Thoracic aorta (tissue), 2 donors: Measurements from ENCODE around the gene FAM72D. TPM values are rescaled to one million over a fixed set of nuclear protein-coding genes. Genes with fewer than 3 reads are reported as not detected.
A peak's percentile ranks its signal among the peaks of the same experiment; 100 is the strongest.
"Not testable (repeated sequence)": the region's sequence is repeated elsewhere in the genome, so short reads cannot be mapped to it uniquely, and the experiment has no call there.

ENCODE experiments used
- ATAC-seq: fragments of 150-250 bp; one replicate; pipeline ENCODE4 v1.8.0; 2017; ENCODE audit warnings: low read depth; ENCODE audit not compliant: insufficient number of reproducible peaks, low FRiP score
- DNase-seq: peaks from one replicate; pipeline ENCODE4 v3.0.0-alpha.2; 2020; ENCODE audit warnings: low spot score
- H3K27ac ChIP-seq, 2 donors: fragments of 200-600 bp; sonication (generic); 1 replicate in 1 of 2; 2 replicates in 1 of 2; pipeline ENCODE4 v1.5.1; 2016; ENCODE audit warnings: mild to moderate bottlenecking in 2 of 2, moderate library complexity in 2 of 2
- H3K27me3 ChIP-seq: fragments of 200-600 bp; sonication (generic); replicated peaks from 2 replicates; pipeline ENCODE4 v1.6.0; 2016; ENCODE audit warnings: mild to moderate bottlenecking; ENCODE audit not compliant: insufficient read depth
- H3K36me3 ChIP-seq: fragments of 200-600 bp; sonication (generic); one replicate; pipeline ENCODE4 v1.5.1; 2016
- H3K4me1 ChIP-seq, 2 donors: fragments of 200-600 bp; sonication (generic); 1 replicate in 1 of 2; 2 replicates in 1 of 2; pipeline versions ENCODE4 v1.5.1 to v1.6.0; 2016; ENCODE audit warnings: low read depth in 2 of 2, mild to moderate bottlenecking in 1 of 2; ENCODE audit not compliant: control insufficient read depth in 1 of 2
- H3K4me3 ChIP-seq: fragments of 200-600 bp; sonication (generic); 2 replicates; pipeline ENCODE4 v1.5.1; 2016; ENCODE audit warnings: mild to moderate bottlenecking
- H3K9me3 ChIP-seq: fragments of 200-600 bp; sonication (generic); 2 replicates; pipeline ENCODE4 v1.5.1; 2016
- total RNA-seq, 2 donors: library from RNA; depleted of rRNA; stranded (reverse); fragments of >200 nt; gene quantifications; one replicate each; pipeline versions ENCODE4 v1.1.0 to v1.2.3, GENCODE V29; 2016

Gene FAM72D
- total RNA-seq, 2 donors from 2014 or later = not detected

DNA sequence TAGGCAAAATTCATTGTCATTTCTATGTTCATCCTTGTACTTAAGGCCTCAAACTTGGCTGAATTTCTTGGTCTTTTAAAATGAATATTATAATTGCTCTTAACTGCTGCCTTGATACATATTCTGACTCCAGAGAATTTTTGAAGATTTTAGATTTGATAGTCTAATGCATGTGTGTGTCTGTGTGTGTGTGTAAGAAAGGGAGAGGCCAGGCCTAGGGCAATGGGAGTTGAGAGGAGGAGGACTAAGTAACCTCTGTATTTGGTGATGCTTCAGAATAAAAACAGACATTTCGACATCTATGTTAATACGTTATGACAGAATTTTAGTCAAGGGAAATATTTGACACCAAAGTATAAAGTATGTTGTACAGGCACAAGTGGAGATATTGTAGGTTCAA lies 7.5 kb downstream of the FAM72D start:
- not testable (repeated sequence) for ATAC-seq, H3K9me3 ChIP-seq, H3K36me3 ChIP-seq, DNase-seq, H3K4me1 ChIP-seq, H3K27ac ChIP-seq, H3K4me3 ChIP-seq, H3K27me3 ChIP-seq

DNA sequence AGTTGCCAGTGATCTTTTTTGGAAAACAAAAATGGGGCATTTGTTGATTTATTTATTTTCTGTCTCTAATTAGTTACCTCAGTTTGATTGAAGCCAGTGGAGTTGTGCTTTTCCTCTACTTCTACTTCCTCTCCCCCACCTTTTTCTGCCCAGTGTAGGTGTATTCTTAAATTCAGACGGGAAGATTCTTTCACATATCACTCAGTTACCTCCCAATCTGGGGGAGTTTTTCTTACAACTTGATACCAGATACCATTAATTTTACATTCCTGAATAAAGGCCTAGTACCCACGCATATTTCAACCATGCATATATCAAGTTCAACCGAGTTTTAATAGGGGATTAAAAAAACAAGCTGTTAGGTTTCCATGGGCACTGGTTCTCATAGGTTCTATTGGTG lies 15.9 kb downstream of the FAM72D start:
- H3K4me1 ChIP-seq, H3K4me3 ChIP-seq, ATAC-seq, H3K9me3 ChIP-seq, DNase-seq, H3K27me3 ChIP-seq, H3K27ac ChIP-seq, H3K36me3 ChIP-seq: not testable (repeated sequence)

GRCh38 chr1:145112703-145113102 lies 16.9 kb downstream of the FAM72D start:
- not testable (repeated sequence) for H3K4me3 ChIP-seq, H3K4me1 ChIP-seq, H3K36me3 ChIP-seq, DNase-seq, H3K27me3 ChIP-seq, H3K27ac ChIP-seq, H3K9me3 ChIP-seq, ATAC-seq

DNA sequence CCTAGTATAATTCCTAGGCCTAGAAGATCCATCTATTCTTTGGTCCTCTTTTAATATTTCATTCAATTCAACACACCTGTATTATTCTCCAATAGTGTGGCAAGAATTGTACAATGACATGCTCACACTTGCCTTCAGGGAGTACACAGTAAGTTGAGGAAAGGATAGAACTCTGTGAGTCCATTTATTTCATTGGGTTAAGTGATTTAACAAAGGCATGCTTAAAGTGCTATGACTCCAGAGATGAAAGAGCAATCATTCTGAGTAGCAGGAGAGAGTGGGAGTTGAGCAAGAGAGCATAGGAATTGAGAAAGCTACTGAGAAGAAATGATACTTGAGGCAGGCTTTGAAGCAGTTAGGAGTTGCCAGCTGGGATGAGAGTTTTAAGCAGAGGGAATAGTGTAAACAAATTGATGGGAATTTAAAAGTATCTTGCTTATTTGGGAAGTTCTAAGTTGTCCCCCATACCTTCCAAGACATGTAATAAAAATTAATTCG lies 18.8 kb downstream of the FAM72D start:
- ATAC-seq = not testable (repeated sequence)

DNA sequence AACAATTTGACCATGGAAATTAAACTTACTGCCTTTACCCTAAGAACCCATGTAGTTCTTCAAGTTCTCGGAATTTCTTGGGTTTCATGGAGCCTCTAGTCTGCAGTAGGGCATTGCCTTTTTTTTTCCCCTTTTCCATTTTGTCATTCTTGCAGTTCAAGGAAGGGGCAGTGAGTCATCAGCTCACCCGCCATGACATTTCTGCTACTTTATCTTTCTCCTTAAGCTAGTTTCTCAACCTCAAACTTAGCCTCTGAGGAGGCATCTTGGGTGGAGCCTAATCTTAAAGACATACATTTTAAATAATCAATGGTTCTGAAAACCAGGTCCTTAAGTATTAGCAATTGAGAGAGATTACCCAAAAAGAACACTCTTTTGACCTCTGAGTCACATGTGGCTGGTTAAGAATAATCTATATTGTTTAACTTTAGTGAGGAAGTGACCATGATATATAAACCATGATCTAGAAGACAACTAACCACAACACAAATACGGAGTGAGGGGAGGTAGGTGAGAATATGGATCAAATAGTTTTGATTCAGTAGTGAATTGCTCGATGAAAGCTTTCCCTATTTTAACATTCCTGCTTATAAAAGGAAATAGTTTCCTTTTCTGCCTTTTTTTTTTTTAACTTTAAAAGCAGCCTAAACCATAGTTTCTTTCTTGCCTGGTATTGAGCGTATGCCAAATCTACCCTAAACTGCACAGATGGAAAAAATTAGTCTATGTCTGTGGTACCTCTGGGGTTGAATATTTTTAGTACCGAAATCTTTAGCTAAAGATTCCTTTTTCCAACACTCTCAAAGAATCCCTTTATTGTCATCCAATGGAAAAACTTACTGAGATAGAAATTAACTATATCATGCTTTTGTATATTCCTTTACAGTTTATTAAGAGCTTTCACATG lies 20.1 kb downstream of the FAM72D start:
- peak; percentile 60 for ATAC-seq
- H3K4me3 ChIP-seq, H3K9me3 ChIP-seq, H3K27ac ChIP-seq, H3K27me3 ChIP-seq, H3K36me3 ChIP-seq, H3K4me1 ChIP-seq, DNase-seq: not testable (repeated sequence)

More for the DNA sequence above, 18.8 kb downstream of the FAM72D start:
- not testable (repeated sequence) for H3K36me3 ChIP-seq, H3K4me3 ChIP-seq, H3K4me1 ChIP-seq, H3K27ac ChIP-seq, DNase-seq, H3K9me3 ChIP-seq, H3K27me3 ChIP-seq

DNA sequence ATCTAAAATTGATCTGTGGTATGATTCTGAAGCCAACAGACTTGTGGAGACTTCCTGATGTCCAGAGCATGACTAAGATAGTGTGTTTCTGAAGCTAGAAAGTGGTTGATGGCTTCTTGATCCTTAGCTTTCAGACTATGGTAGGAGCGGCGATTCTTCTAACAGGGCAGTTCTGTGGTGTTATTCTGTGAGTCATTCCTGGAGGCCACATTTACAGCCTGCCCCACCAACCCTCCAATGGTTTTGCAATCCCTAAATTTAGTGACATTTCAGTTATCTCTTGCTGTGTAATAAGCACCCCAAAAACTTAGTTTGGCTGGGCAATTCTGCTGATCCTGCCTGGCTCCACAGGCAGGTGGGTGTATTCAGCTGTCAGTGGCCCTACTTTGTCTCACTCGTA lies 24.1 kb downstream of the FAM72D start:
- not testable (repeated sequence) for DNase-seq, ATAC-seq

GRCh38 chr1:145122344-145123061 lies 26.7 kb downstream of the FAM72D start:
- ATAC-seq = peak; percentile 30
- not testable (repeated sequence) for H3K27me3 ChIP-seq, H3K4me3 ChIP-seq, H3K36me3 ChIP-seq, H3K9me3 ChIP-seq, H3K4me1 ChIP-seq, H3K27ac ChIP-seq, DNase-seq

More for the DNA sequence above, 24.1 kb downstream of the FAM72D start:
- not testable (repeated sequence) for H3K4me1 ChIP-seq, H3K36me3 ChIP-seq, H3K27ac ChIP-seq, H3K9me3 ChIP-seq, H3K4me3 ChIP-seq, H3K27me3 ChIP-seq

- ATAC-seq, H3K4me3 ChIP-seq, DNase-seq, H3K9me3 ChIP-seq, H3K27ac ChIP-seq, H3K36me3 ChIP-seq, H3K4me1 ChIP-seq, H3K27me3 ChIP-seq: not testable (repeated sequence)
Observed at GRCh38 chr1:145123062-145123395, 27.3 kb downstream of the FAM72D start.

DNA sequence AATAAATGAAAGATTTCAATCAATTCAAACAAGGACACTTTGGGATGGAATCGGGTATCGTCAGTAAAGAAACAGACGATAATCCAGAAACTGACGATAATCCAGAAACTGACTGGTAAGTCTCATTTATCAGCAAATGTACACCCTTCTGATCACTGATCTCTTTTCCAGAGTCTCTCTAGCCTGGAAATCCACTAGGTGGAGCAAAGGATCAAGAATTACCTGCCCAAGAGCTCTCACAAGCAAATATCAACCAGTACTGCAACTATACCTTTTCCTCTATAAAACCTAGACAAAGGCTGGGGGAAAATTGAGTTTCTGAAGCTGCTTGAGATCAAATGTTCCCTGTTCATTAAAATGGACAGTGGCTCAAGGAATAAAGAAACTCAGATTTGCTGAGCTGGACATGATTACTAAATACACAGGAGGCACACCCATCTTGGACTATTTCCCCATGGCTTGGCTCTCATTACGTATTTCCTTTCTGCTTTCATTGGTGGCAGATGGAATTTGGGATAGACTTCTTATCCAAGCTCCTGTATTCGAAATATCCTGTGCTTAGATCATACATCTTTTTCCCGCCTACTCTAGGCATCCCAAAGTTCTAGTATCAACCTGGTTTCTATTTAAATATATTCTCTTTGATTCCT lies 28.3 kb downstream of the FAM72D start:
- H3K4me3 ChIP-seq, ATAC-seq, H3K27ac ChIP-seq, H3K9me3 ChIP-seq, DNase-seq, H3K27me3 ChIP-seq, H3K4me1 ChIP-seq, H3K36me3 ChIP-seq: not testable (repeated sequence)

DNA sequence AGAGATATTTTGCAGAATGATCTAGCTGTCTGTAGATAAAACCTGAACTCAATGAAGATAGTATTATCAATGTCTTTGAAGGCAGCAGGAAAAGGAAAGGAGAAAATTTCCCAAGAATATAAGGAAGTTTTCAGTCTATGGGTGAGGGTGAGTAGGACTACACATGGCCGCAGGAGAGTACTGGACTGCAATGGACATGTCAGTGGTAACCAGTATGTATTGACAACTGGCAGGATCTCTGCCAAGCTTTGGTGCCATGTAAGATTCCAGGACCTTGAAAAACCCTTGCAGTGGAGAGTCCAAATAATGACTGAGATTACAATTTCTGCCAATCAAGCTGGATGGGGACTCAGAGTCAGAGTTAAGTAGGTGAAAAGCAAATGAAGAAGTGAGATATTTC lies 29.3 kb downstream of the FAM72D start:
- H3K27me3 ChIP-seq, DNase-seq, H3K36me3 ChIP-seq, H3K27ac ChIP-seq, H3K9me3 ChIP-seq, H3K4me1 ChIP-seq, ATAC-seq, H3K4me3 ChIP-seq: not testable (repeated sequence)

- ATAC-seq, H3K4me3 ChIP-seq, H3K36me3 ChIP-seq, H3K9me3 ChIP-seq, H3K27ac ChIP-seq, H3K27me3 ChIP-seq, H3K4me1 ChIP-seq, DNase-seq: not testable (repeated sequence)
Observed at GRCh38 chr1:145127144-145127543, 31.4 kb downstream of the FAM72D start.
